Measurements from ENCODE around the gene SFXN3. TPM values are rescaled to one million over a fixed set of nuclear protein-coding genes. Genes with fewer than 3 reads are reported as not detected.

The SFXN3 gene
- total and polyA plus RNA-seq, 7 donors: 9.5 to 57.1 (median 17.5) TPM

DNA sequence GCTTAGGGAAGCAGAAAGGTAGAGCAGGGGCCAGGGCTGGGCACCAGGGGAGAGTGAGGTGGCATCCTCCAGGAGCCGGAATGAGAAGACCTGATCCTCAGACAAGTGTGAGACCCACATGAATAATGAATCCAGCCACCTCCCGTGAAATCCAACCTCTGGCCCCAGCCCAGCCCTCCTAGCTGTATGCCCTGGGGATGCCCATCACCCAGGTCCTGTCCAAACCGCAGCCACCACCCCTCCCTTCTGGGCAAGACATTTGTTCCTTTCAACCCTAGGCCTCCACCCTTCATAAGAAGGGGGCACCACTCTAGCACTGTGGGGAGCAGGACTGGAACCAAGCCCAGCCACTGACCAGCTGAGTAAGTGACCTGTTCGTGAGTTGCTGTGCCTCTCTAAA lies 9.8 kb upstream of the SFXN3 start:
- Histone ChIP-seq H3K27me3 (peaks cover 0 to 16% (median 0%) of the 10 kb centered on the region in 3 donors), H3K4me1 (peaks cover 0 to 8% (median 6%) of the 10 kb centered on the region in 4 donors), H3K27ac (no peak overlapping the region), H3K9me3 (no peaks in the 10 kb centered on the region), H3K4me3 (no peak overlapping the region), H3K36me3 (no peaks in the 10 kb centered on the region)
- no peak for DNase-seq
- TF ChIP-seq POLR2A (IDR thresholded peaks at IDR 0.05) (no peak), POLR2AphosphoS5 (IDR thresholded peaks at IDR 0.05) (no peak), EP300 (IDR thresholded peaks at IDR 0.05) (no peak)
- TF ChIP-seq, protein P1, sequence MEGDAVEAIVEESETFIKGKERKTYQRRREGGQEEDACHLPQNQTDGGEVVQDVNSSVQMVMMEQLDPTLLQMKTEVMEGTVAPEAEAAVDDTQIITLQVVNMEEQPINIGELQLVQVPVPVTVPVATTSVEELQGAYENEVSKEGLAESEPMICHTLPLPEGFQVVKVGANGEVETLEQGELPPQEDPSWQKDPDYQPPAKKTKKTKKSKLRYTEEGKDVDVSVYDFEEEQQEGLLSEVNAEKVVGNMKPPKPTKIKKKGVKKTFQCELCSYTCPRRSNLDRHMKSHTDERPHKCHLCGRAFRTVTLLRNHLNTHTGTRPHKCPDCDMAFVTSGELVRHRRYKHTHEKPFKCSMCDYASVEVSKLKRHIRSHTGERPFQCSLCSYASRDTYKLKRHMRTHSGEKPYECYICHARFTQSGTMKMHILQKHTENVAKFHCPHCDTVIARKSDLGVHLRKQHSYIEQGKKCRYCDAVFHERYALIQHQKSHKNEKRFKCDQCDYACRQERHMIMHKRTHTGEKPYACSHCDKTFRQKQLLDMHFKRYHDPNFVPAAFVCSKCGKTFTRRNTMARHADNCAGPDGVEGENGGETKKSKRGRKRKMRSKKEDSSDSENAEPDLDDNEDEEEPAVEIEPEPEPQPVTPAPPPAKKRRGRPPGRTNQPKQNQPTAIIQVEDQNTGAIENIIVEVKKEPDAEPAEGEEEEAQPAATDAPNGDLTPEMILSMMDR (IDR thresholded peaks at IDR 0.05): no peak
- 88% methylated on average over 4 of the region's 4 CpGs for WGBS, 2 donors
- intact Hi-C loops (cut with DNase I): no loop called here

DNA sequence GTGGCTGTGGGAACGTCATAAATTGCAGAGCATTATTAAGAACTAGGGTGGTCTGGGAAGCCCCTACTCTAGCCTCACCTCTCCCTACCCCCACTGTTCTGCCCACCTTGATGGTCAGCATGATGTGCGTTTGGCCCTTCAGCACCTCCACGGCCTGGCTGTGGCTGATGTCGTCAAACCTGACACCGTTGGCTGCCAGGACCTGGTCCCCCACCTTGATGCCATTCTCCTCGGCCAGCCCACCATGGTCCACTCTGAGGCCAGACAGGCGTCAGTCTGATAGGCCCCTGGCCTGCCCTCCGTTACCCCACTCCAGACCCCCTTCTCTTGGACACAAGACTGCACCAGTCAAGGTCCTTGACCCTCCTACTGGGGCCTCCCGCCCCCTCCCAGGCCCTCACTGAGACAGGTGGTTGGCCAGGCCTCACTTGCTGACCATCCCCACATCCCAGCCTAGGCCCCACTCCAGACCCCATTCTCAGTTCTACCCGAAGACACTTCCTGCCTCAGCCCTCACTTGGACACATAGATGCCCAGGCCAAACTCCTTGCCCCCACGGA lies 9.3 kb upstream of the SFXN3 start:
- no peak overlapping the region for H3K27ac ChIP-seq
- H3K4me1 ChIP-seq: peaks cover 0 to 8% (median 6%) of the 10 kb centered on the region in 4 donors
- no peak overlapping the region for H3K4me3 ChIP-seq
- DNase-seq: no peak
- TF ChIP-seq POLR2A (IDR thresholded peaks at IDR 0.05) (no peak), EP300 (IDR thresholded peaks at IDR 0.05) (no peak), POLR2AphosphoS5 (IDR thresholded peaks at IDR 0.05) (no peak)
- TF ChIP-seq, protein P1 (IDR thresholded peaks at IDR 0.05): no peak
- intact Hi-C loops (cut with DNase I): no loop called here
- 88 to 90% methylated on average over 11 of the region's 11 CpGs for WGBS, 2 donors
- H3K36me3 ChIP-seq: no peaks in the 10 kb centered on the region
- H3K27me3 ChIP-seq: peaks cover 0 to 11% (median 0%) of the 10 kb centered on the region in 3 donors
- no peaks in the 10 kb centered on the region for H3K9me3 ChIP-seq

DNA sequence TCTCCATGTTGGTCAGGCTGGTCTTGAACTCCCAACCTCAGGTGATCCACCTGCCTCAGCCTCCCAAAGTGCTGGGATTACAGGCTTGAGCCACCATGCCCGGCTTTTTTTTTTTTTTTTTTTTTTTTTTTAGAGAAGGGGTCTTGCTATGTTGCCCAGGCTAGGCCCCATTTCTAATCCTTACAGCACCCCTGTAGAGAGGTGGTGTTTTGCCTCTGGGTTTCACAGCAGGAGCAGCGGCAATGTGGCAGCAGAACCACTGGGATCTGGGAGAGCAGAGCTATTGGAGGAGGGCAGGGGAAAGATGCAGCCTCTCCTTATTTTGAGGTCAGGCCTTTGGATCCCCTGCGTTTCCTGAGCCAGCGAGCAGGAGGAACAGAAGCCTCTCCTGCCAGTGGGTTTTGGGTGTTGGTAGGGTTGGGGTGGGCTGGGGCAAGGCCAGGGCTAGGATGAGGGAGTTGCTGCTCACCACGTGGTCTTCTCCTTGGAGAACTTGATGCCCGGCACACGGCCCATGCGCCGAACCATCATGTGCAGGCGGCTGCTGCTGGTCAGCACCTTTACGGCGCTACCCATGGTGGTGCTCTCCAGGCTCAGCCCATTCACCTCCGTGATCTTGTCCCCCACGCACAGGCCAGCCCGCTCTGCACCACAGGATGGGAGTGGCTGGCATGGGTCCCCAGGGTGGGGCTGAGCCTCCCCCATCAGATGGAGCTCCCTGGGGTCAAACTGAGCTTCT lies 7.9 kb upstream of the SFXN3 start:
- Histone ChIP-seq H3K4me3 (no peak overlapping the region), H3K36me3 (no peaks in the 10 kb centered on the region), H3K27me3 (peaks cover 0 to 11% (median 0%) of the 10 kb centered on the region in 3 donors), H3K27ac (no peak overlapping the region), H3K4me1 (peaks cover 0 to 8% (median 6%) of the 10 kb centered on the region in 4 donors), H3K9me3 (no peaks in the 10 kb centered on the region)
- intact Hi-C loops (cut with DNase I): no loop called here
- 92 to 94% methylated on average over 15 of the region's 15 CpGs for WGBS, 2 donors
- DNase-seq: peak; percentile 56
- TF ChIP-seq POLR2A (IDR thresholded peaks at IDR 0.05): no peak
- no peak for TF ChIP-seq POLR2AphosphoS5 (IDR thresholded peaks at IDR 0.05)
- no peak for TF ChIP-seq EP300 (IDR thresholded peaks at IDR 0.05)
- TF ChIP-seq, protein P1 (IDR thresholded peaks at IDR 0.05): no peak

DNA sequence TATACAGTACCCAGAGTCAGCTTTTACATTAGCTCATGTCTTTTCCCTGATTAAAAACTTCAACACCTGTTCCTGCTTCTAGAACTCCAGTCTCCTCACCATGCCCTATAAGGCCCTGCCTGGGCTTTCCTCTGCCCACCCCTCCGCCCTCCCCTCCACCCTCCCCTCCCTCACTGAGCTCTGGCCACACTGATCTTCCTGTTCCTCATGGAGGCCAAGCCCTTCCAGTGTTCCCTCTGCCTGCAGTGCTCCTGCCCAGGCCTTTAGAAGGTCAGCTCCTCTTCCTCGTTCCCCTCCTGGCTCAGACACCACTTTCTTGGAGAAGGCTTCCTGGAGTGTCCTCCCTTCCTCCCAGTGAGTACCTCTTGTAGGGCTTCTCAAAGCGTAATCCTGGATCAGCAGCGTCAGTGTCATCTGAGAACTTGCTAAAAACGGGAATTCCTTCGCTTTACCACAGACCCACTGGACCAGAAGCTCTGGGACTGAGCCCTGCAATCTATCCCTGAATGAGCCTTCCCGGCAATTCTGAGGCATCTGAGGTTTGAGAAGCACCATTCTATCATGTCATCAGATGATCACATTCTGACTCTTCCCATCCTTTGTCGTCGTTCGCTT lies 3.8 kb upstream of the SFXN3 start:
- Histone ChIP-seq H3K9me3 (no peaks in the 10 kb centered on the region), H3K36me3 (no peaks in the 10 kb centered on the region), H3K4me3 (no peak overlapping the region), H3K27ac (no peak overlapping the region), H3K27me3 (peaks cover 0 to 10% (median 0%) of the 10 kb centered on the region in 3 donors), H3K4me1 (peaks cover 0 to 15% (median 8%) of the 10 kb centered on the region in 4 donors)
- no peak for DNase-seq
- intact Hi-C loops (cut with DNase I): no loop called here
- TF ChIP-seq EP300 (IDR thresholded peaks at IDR 0.05) (no peak), POLR2A (IDR thresholded peaks at IDR 0.05) (no peak), POLR2AphosphoS5 (IDR thresholded peaks at IDR 0.05) (no peak)
- TF ChIP-seq, protein P1 (IDR thresholded peaks at IDR 0.05): no peak
- WGBS, 2 donors: 77 to 81% methylated on average over 10 of the region's 10 CpGs

Data from sigmoid colon (tissue), 7 donors.